Myocyte (in vitro differentiated cells): Measurements from ENCODE around the gene HBZ. TPM values are rescaled to one million over a fixed set of nuclear protein-coding genes. Genes with fewer than 3 reads are reported as not detected.

Source experiments
- total RNA-seq: library from RNA; depleted of rRNA; stranded (reverse); fragments of >200 nt; gene quantifications from 2 replicates; pipeline ENCODE4 v1.2.3, GENCODE V29; 2014

The HBZ gene
- total RNA-seq, 1 donor from 2014 or later: not detected

Other genes starting within 250 kb of the HBZ start
- 3.3 and 3.8 TPM in 2 replicates for gene POLR3K, start 99.0 kb upstream of the HBZ start, total RNA-seq
- 16.9 and 24.1 TPM in 2 replicates for gene SNRNP25, start 98.8 kb upstream of the HBZ start, total RNA-seq
- 92.1 and 103 TPM in 2 replicates for gene RHBDF1, start 80.0 kb upstream of the HBZ start, total RNA-seq
- gene MPG, start 74.4 kb upstream of the HBZ start, total RNA-seq: 162 and 168 TPM in 2 replicates
- gene NPRL3, start 14.0 kb upstream of the HBZ start, total RNA-seq: 10.4 and 11.2 TPM in 2 replicates
- not detected in 2 replicates for gene HBM, start 13.3 kb downstream of the HBZ start, total RNA-seq
- not detected in 2 replicates for gene HBA2, start 20.2 kb downstream of the HBZ start, total RNA-seq
- 0.83 TPM in 1 of 2 replicates, not detected in the other for gene HBA1, start 24.0 kb downstream of the HBZ start, total RNA-seq
- gene HBQ1, start 27.8 kb downstream of the HBZ start, total RNA-seq: not detected in 2 replicates
- 105 and 106 TPM in 2 replicates for gene LUC7L, start 76.8 kb downstream of the HBZ start, total RNA-seq
- 162 and 222 TPM in 2 replicates for gene FAM234A, start 82.2 kb downstream of the HBZ start, total RNA-seq
- 2.3 and 4.0 TPM in 2 replicates for gene RGS11, start 123.3 kb downstream of the HBZ start, total RNA-seq
- 0.48 TPM in 1 of 2 replicates, not detected in the other for gene ARHGDIG, start 127.9 kb downstream of the HBZ start, total RNA-seq
- 0.31 and 0.78 TPM in 2 replicates for gene PDIA2, start 130.5 kb downstream of the HBZ start, total RNA-seq
- 18.5 and 26.1 TPM in 2 replicates for gene AXIN1, start 200.1 kb downstream of the HBZ start, total RNA-seq
- gene MRPL28, start 217.9 kb downstream of the HBZ start, total RNA-seq: 103 and 112 TPM in 2 replicates
- 48.1 and 53.4 TPM in 2 replicates for gene PGAP6, start 229.3 kb downstream of the HBZ start, total RNA-seq
- gene NME4, start 244.6 kb downstream of the HBZ start, total RNA-seq: 50.3 and 59.1 TPM in 2 replicates
- gene DECR2, start 249.2 kb downstream of the HBZ start, total RNA-seq: 27.1 and 28.6 TPM in 2 replicates